SK-N-SH (cell line): Measurements from ENCODE around the gene ANO9. TPM values are rescaled to one million over a fixed set of nuclear protein-coding genes. Genes with fewer than 3 reads are reported as not detected.
A peak's percentile ranks its signal among the peaks of the same experiment; 100 is the strongest.

ENCODE experiments used
- CTCF ChIA-PET: fragments of 300-600, 350-600 bp; formaldehyde crosslinking; extraction: SDS; loops from one replicate; lab custom pipeline; 2021; lab: Yijun Ruan, JAX
- POLR2A ChIA-PET: fragments of 350-600 bp; sonication (Branson Sonifier 250); formaldehyde crosslinking; extraction: SDS; loops from one replicate; lab custom pipeline; 2020; ENCODE audit warnings: antibody characterized with exemption, inconsistent platforms; lab: Yijun Ruan, JAX
- DNase-seq: peaks from one replicate; pipeline ENCODE4 v3.0.0; 2012
- H2AFZ ChIP-seq: fragments of 200-600 bp; sonication (generic); 2 replicates; pipeline ENCODE4 v1.8.1; 2016; ENCODE audit warnings: antibody characterized with exemption, mild to moderate bottlenecking, low read depth
- H3F3A ChIP-seq: fragments of 200-600 bp; sonication (generic); replicated peaks from 2 replicates; pipeline ENCODE3; 2016; ENCODE audit warnings: antibody characterized with exemption, mild to moderate bottlenecking; ENCODE audit not compliant: insufficient read depth
- H3K27ac ChIP-seq, 2 experiments: fragments of 200-500 bp in 1 of 2; fragments of 200-600 bp in 1 of 2; sonication (Bioruptor generic) in 1 of 2; sonication (generic), shearing (Covaris generic) in 1 of 2; 2 replicates each; pipeline versions ENCODE4 v1.5.1 to v1.6.1; 2014 to 2016; ENCODE audit warnings: low read depth in 2 of 2, inconsistent platforms in 1 of 2, low read length in 1 of 2, mild to moderate bottlenecking in 1 of 2, mixed read lengths in 1 of 2
- H3K27me3 ChIP-seq: fragments of 200-600 bp; sonication (generic), shearing (Covaris generic); 2 replicates; pipeline ENCODE4 v1.6.1; 2016; ENCODE audit warnings: mixed run types; ENCODE audit not compliant: insufficient read depth
- H3K36me3 ChIP-seq, 2 experiments: fragments of 200-500 bp in 1 of 2; fragments of 200-600 bp in 1 of 2; sonication (Bioruptor generic) in 1 of 2; sonication (generic) in 1 of 2; replicated peaks in 1 of 2; 2 replicates each; pipeline versions ENCODE3 to v1.5.1; 2014 to 2016; ENCODE audit warnings: low read length in 1 of 2, mild to moderate bottlenecking in 1 of 2; ENCODE audit not compliant: insufficient read depth in 2 of 2, control insufficient read depth in 1 of 2
- H3K4me1 ChIP-seq, 2 experiments: fragments of 200-500 bp in 1 of 2; fragments of 200-600 bp in 1 of 2; sonication (Bioruptor generic) in 1 of 2; sonication (generic), shearing (Covaris generic) in 1 of 2; 2 replicates each; pipeline versions ENCODE4 v1.5.1 to v1.6.1; 2014 to 2016; ENCODE audit warnings: low read depth in 1 of 2, low read length in 1 of 2, mixed run types in 1 of 2; ENCODE audit not compliant: insufficient read depth in 2 of 2, control insufficient read depth in 1 of 2
- H3K4me2 ChIP-seq: fragments of 200-600 bp; sonication (generic), shearing (Covaris generic); 2 replicates; pipeline ENCODE4 v1.6.1; 2017; ENCODE audit warnings: mixed run types
- H3K4me3 ChIP-seq, 2 experiments: fragments of 200-500 bp in 1 of 2; fragments of 200-600 bp in 1 of 2; sonication (Bioruptor generic) in 1 of 2; sonication (generic), shearing (Covaris generic) in 1 of 2; 2 replicates each; pipeline versions ENCODE4 v1.5.1 to v1.8.1; 2014 to 2016; ENCODE audit warnings: low read depth in 2 of 2, inconsistent platforms in 1 of 2, low read length in 1 of 2, mild to moderate bottlenecking in 1 of 2, mixed read lengths in 1 of 2, moderate library complexity in 1 of 2
- H3K79me2 ChIP-seq: fragments of 200-600 bp; sonication (generic); 2 replicates; pipeline ENCODE4 v1.8.1; 2017; ENCODE audit warnings: mild to moderate bottlenecking; ENCODE audit not compliant: insufficient read depth
- H3K9ac ChIP-seq: fragments of 200-600 bp; sonication (generic); 2 replicates; pipeline ENCODE4 v1.6.1; 2017; ENCODE audit warnings: mixed run types
- H3K9me2 ChIP-seq: fragments of 200-600 bp; sonication (generic); 2 replicates; pipeline ENCODE4 v1.6.1; 2017; ENCODE audit warnings: mixed run types
- H3K9me3 ChIP-seq: fragments of 200-600 bp; sonication (generic); 2 replicates; pipeline ENCODE4 v1.6.1; 2017; ENCODE audit warnings: mixed run types, mild to moderate bottlenecking, moderate library complexity
- H4K20me1 ChIP-seq: fragments of 200-600 bp; sonication (generic); 2 replicates; pipeline ENCODE4 v1.6.1; 2017; ENCODE audit warnings: mild to moderate bottlenecking, mixed run types; ENCODE audit not compliant: insufficient read depth
- GABPA ChIP-seq: IDR thresholded peaks from 2 replicates; pipeline ENCODE4 v1.4.0; 2012; ENCODE audit warnings: low read depth, mild to moderate bottlenecking
- MEF2A ChIP-seq: IDR thresholded peaks from 2 replicates; pipeline ENCODE4 v1.4.0; 2012; ENCODE audit warnings: low read depth, borderline replicate concordance
- MXI1 ChIP-seq: IDR thresholded peaks from 2 replicates; pipeline ENCODE4 v1.6.1; 2012; ENCODE audit warnings: mild to moderate bottlenecking, low read depth, low read length, improper control_type of control experiment
- NFIC ChIP-seq: IDR thresholded peaks from 2 replicates; pipeline ENCODE4 v1.4.0; 2012; ENCODE audit warnings: borderline replicate concordance
- RXRA ChIP-seq: IDR thresholded peaks from 2 replicates; pipeline ENCODE4 v1.4.0; 2012; ENCODE audit warnings: low read depth, mild to moderate bottlenecking, borderline replicate concordance
- WGBS: methylation state at CpG from one replicate; pipeline ENCODE4 v1.1.6; 2017; ENCODE audit warnings: low lambda C conversion rate; 5-methylcytosine and 5-hydroxymethylcytosine counted together
- polyA plus RNA-seq, 3 experiments: library from polyadenylated mRNA; depleted of rRNA; stranded (reverse); fragments of >200 nt; gene quantifications; 2 replicates each; pipeline ENCODE4 v1.2.3, GENCODE V29; 2012
- TF ChIP-seq, protein P1 (sequence below): fragments of 200-600 bp; sonication (generic); IDR thresholded peaks from 2 replicates; pipeline ENCODE4 v1.6.1; 2017; ENCODE audit warnings: antibody characterized with exemption, mild to moderate bottlenecking, moderate library complexity
- TF ChIP-seq, protein P2 (sequence below): IDR thresholded peaks from 2 replicates; pipeline ENCODE4; 2012
- TF ChIP-seq, protein P3 (sequence below): fragments of 150-350 bp; IDR thresholded peaks from 2 replicates; pipeline ENCODE4 v1.6.1; 2016; ENCODE audit warnings: mild to moderate bottlenecking, low read depth, low read length

ANO9 gene
- polyA plus RNA-seq, 1 of the 3 experiments (the other 2 are of a cell fraction): 0.12 TPM

DNA sequence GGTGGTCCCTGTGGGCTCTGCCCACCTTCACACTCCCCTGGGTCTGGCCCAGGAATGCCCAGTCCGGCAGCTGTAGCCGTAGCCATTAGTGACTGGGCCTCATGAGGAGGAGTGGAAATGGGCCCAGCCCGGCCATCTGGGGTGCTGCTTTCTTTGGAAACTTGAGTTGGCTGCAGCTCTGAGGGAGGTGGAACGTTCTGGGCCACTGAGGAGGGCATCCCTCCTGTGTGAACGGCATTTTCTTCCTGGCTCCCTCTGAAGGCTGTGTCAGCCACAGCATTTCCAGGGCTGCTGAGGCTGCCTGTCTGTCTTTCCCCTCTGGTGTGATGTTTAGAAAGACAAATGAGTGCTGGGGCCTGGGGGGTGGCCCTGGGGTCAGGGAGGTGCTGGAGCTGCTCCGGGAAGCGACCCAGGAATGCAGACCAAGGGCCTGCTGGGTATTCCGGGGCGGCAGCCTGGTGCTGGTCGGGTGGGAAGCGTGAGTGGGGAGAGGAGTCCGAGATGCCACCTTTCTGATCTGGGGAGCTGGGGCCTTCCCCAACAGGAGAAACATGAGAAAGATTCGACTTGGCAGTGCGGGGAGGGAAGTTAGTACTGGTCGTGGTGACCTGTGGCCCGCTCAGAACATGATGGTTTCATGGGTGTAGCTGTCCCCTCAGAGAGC is 35.4 kb upstream of the ANO9 start:
- no peaks in the 10 kb centered on the region for H3K27me3 ChIP-seq
- DNase-seq: peak; percentile 16
- no peaks in the 10 kb centered on the region for H3K9me3 ChIP-seq
- no peak overlapping the region for H2AFZ ChIP-seq
- H4K20me1 ChIP-seq: no peaks in the 10 kb centered on the region
- CTCF ChIA-PET: interaction anchor here (0.7 to 1.1 kb wide), 2 partner anchors 78 to 162 kb away, joined by 3 to 4 read pairs; no protein-coding TSS in a partner anchor
- no peaks in the 10 kb centered on the region; a peak in 1 of 4 replicates for H3K4me1 ChIP-seq
- TF ChIP-seq MXI1 (no peak), RXRA (no peak)
- 90% methylated on average over 12 of the region's 16 CpGs for whole genome bisulfite sequencing
- H3K9me2 ChIP-seq: no peaks in the 10 kb centered on the region
- no peaks in the 10 kb centered on the region for H3F3A ChIP-seq
- no peak overlapping the region for H3K27ac ChIP-seq
- H3K4me3 ChIP-seq: no peak overlapping the region
- no peaks in the 10 kb centered on the region for H3K36me3 ChIP-seq
- POLR2A ChIA-PET: no interaction called here
- no peak overlapping the region for H3K9ac ChIP-seq
- H3K4me2 ChIP-seq: no peak overlapping the region
- H3K79me2 ChIP-seq: 0 out of 2 replicates have a peak, but pooled peaks cover 6% of the 10 kb centered on the region

DNA sequence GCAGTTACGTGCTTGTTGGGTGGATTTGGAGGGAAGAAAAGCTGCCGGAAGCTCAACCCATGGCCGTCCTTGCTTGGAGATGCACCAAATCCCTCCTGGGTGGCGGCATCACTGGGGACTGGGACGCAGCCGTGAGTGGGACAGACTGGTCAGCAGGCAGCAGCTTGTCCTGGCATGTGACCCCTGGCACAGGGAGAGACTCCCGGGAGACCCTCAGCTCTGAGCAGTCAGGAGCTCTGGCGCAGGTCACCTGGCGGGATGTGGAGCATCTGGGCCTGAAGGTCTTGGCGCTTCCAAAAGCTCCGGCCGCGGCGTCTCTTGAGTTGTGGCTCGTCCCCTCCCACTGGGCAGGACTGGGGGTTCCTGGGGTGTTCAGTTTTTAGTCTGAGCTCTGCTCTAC is 34.6 kb upstream of the ANO9 start:
- TF ChIP-seq MEF2A (no peak), GABPA (no peak), NFIC (no peak)
- TF ChIP-seq, protein P1, sequence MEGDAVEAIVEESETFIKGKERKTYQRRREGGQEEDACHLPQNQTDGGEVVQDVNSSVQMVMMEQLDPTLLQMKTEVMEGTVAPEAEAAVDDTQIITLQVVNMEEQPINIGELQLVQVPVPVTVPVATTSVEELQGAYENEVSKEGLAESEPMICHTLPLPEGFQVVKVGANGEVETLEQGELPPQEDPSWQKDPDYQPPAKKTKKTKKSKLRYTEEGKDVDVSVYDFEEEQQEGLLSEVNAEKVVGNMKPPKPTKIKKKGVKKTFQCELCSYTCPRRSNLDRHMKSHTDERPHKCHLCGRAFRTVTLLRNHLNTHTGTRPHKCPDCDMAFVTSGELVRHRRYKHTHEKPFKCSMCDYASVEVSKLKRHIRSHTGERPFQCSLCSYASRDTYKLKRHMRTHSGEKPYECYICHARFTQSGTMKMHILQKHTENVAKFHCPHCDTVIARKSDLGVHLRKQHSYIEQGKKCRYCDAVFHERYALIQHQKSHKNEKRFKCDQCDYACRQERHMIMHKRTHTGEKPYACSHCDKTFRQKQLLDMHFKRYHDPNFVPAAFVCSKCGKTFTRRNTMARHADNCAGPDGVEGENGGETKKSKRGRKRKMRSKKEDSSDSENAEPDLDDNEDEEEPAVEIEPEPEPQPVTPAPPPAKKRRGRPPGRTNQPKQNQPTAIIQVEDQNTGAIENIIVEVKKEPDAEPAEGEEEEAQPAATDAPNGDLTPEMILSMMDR: no peak
- TF ChIP-seq, protein P2, sequence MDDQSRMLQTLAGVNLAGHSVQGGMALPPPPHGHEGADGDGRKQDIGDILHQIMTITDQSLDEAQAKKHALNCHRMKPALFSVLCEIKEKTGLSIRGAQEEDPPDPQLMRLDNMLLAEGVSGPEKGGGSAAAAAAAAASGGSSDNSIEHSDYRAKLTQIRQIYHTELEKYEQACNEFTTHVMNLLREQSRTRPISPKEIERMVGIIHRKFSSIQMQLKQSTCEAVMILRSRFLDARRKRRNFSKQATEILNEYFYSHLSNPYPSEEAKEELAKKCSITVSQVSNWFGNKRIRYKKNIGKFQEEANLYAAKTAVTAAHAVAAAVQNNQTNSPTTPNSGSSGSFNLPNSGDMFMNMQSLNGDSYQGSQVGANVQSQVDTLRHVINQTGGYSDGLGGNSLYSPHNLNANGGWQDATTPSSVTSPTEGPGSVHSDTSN: no peak
- TF ChIP-seq, protein P3, sequence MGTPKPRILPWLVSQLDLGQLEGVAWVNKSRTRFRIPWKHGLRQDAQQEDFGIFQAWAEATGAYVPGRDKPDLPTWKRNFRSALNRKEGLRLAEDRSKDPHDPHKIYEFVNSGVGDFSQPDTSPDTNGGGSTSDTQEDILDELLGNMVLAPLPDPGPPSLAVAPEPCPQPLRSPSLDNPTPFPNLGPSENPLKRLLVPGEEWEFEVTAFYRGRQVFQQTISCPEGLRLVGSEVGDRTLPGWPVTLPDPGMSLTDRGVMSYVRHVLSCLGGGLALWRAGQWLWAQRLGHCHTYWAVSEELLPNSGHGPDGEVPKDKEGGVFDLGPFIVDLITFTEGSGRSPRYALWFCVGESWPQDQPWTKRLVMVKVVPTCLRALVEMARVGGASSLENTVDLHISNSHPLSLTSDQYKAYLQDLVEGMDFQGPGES: no peak
- ChIA-PET CTCF (no interaction called here), POLR2A (no interaction called here)
- no peaks in the 10 kb centered on the region for H4K20me1 ChIP-seq
- DNase-seq: no peak
- no peaks in the 10 kb centered on the region; a peak in 1 of 4 replicates for H3K4me1 ChIP-seq
- 95% methylated on average over 12 of the region's 15 CpGs for WGBS
- no peak overlapping the region for H2AFZ ChIP-seq
- H3F3A ChIP-seq: no peaks in the 10 kb centered on the region
- no peaks in the 10 kb centered on the region for H3K9me2 ChIP-seq
- H3K36me3 ChIP-seq: no peaks in the 10 kb centered on the region
- 0 out of 2 replicates have a peak, but pooled peaks cover 6% of the 10 kb centered on the region for H3K79me2 ChIP-seq
- no peak overlapping the region for H3K4me2 ChIP-seq
- H3K27ac ChIP-seq: no peak overlapping the region; a peak in 1 of 4 replicates
- no peaks in the 10 kb centered on the region for H3K27me3 ChIP-seq
- no peak overlapping the region for H3K9ac ChIP-seq
- H3K9me3 ChIP-seq: no peaks in the 10 kb centered on the region
- H3K4me3 ChIP-seq: no peak overlapping the region
